Esophagus squamous epithelium (tissue), 4 donors: Measurements from ENCODE around the gene STAG1.

Source experiments
- CTCF ChIP-seq, 6 experiments: fragments of 450-650 bp in 4 of 6; fragments of 200-600 bp in 2 of 6; sonication (generic) in 2 of 6; IDR thresholded peaks; one replicate each; pipeline ENCODE4 v1.5.1; 2016 to 2019; ENCODE audit warnings: antibody characterized with exemption in 6 of 6, mild to moderate bottlenecking in 4 of 6, moderate library complexity in 4 of 6
- POLR2A ChIP-seq, 4 donors: fragments of 450-650 bp; IDR thresholded peaks; one replicate each; pipeline ENCODE4 v1.6.1; 2017; ENCODE audit warnings: antibody characterized with exemption in 4 of 4, mild to moderate bottlenecking in 4 of 4, moderate library complexity in 3 of 4

GRCh38 chr3:136708333-136708985, 43.7 kb downstream of the STAG1 start:
- no peak for TF ChIP-seq CTCF (IDR thresholded peaks at IDR 0.05)
- no peak for TF ChIP-seq POLR2A (IDR thresholded peaks at IDR 0.05)
